Measurements from ENCODE around the gene SEMA5A.

The SEMA5A gene

DNA sequence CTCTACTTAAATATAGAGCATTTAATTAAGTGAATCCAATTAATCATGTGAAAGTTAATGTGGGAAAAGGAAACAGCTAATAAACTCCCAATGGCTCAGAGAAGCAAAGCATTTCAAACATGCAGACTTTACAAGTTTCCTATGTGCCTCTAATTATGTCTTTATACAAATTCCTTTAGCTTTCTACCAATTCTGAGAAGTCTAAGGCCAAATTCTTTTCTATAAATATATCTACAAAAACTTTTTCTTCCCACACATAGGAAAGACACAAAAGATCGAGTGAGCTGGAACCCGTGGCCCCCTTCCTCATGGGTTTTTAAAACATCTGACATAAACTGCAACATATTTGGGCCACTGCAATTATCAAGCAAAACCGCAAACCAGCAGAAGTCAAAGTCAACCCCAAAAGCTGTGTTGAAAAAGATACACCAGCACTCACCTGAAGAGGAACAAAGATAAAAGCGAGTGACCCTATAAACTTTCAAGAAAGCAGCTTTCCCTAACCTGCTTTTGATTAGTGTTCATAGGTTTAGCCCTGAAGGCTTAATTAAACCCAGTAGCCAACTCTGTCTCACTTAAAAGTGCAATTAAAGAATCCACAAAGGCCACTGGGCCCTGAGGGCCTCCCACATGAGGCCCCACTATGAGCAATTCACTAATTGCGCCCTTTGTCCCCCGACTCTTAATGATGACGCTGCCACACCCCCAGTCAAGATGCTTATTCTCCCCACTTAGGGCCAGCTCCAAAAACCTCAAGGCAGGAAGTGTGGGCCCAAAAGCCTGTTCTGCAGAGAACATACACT is 12.1 kb downstream of the SEMA5A start:
- TF ChIP-seq CTCF (IDR thresholded peaks at IDR 0.05), result no peak
- no peaks in the 10 kb centered on the region for H3K27me3 ChIP-seq
- no peaks in the 10 kb centered on the region for H3K9me3 ChIP-seq
- H3K4me3 ChIP-seq (ENCODE audit: low read depth in 1 of 2, low read length in 1 of 2), result no peak overlapping the region
- H3K36me3 ChIP-seq, result no peaks in the 10 kb centered on the region
- no peaks in the 10 kb centered on the region for H3K4me1 ChIP-seq (ENCODE audit: control insufficient read depth in 1 of 2, insufficient read depth in 1 of 2, low read depth in 1 of 2, low read length in 1 of 2)
- H3K27ac ChIP-seq, result no peak overlapping the region

- H3K4me1 ChIP-seq (ENCODE audit: control insufficient read depth in 1 of 2, insufficient read depth in 1 of 2, low read depth in 1 of 2, low read length in 1 of 2), result no peaks in the 10 kb centered on the region
- TF ChIP-seq CTCF (IDR thresholded peaks at IDR 0.05), result no peak
- no peak overlapping the region for H3K4me3 ChIP-seq (ENCODE audit: low read depth in 1 of 2, low read length in 1 of 2)
- H3K27ac ChIP-seq, result no peak overlapping the region
- H3K27me3 ChIP-seq, result no peaks in the 10 kb centered on the region
- H3K36me3 ChIP-seq, result no peaks in the 10 kb centered on the region
- H3K9me3 ChIP-seq, result no peaks in the 10 kb centered on the region
Measured at GRCh38 chr5:9533096-9533495, 12.8 kb downstream of the SEMA5A start.

GRCh38 chr5:9529513-9529912 is 16.4 kb downstream of the SEMA5A start:
- no peaks in the 10 kb centered on the region for H3K9me3 ChIP-seq
- no peaks in the 10 kb centered on the region for H3K27me3 ChIP-seq
- H3K36me3 ChIP-seq, result no peaks in the 10 kb centered on the region
- no peak for TF ChIP-seq CTCF (IDR thresholded peaks at IDR 0.05)
- H3K27ac ChIP-seq, result no peak overlapping the region
- no peaks in the 10 kb centered on the region for H3K4me1 ChIP-seq (ENCODE audit: control insufficient read depth in 1 of 2, insufficient read depth in 1 of 2, low read depth in 1 of 2, low read length in 1 of 2)
- no peak overlapping the region for H3K4me3 ChIP-seq (ENCODE audit: low read depth in 1 of 2, low read length in 1 of 2)

- Histone ChIP-seq H3K4me1 (ENCODE audit: control insufficient read depth in 1 of 2, insufficient read depth in 1 of 2, low read depth in 1 of 2, low read length in 1 of 2) (no peaks in the 10 kb centered on the region), H3K36me3 (no peaks in the 10 kb centered on the region), H3K27me3 (no peaks in the 10 kb centered on the region), H3K9me3 (no peaks in the 10 kb centered on the region), H3K27ac (no peak overlapping the region), H3K4me3 (ENCODE audit: low read depth in 1 of 2, low read length in 1 of 2) (no peak overlapping the region)
- no peak for TF ChIP-seq CTCF (IDR thresholded peaks at IDR 0.05)
Measured at GRCh38 chr5:9529041-9529480, 16.8 kb downstream of the SEMA5A start.

GRCh38 chr5:9524941-9525340 is 20.9 kb downstream of the SEMA5A start:
- no peak overlapping the region for H3K27ac ChIP-seq
- H3K4me1 ChIP-seq (ENCODE audit: control insufficient read depth in 1 of 2, insufficient read depth in 1 of 2, low read depth in 1 of 2, low read length in 1 of 2), result no peaks in the 10 kb centered on the region
- H3K9me3 ChIP-seq, result no peaks in the 10 kb centered on the region
- H3K4me3 ChIP-seq (ENCODE audit: low read depth in 1 of 2, low read length in 1 of 2), result no peak overlapping the region
- H3K36me3 ChIP-seq, result no peaks in the 10 kb centered on the region
- no peaks in the 10 kb centered on the region for H3K27me3 ChIP-seq
- TF ChIP-seq CTCF (IDR thresholded peaks at IDR 0.05), result no peak

Measured in neutrophil (primary cell).